Testis (tissue), 3 donors: ENCODE results near the gene ADAT1. TPM values are rescaled to one million over a fixed set of nuclear protein-coding genes. Genes with fewer than 3 reads are reported as not detected.

Experiments used
- DNase-seq: peaks from one replicate; pipeline ENCODE4 v3.0.0-alpha.2; 2019
- H3K27ac ChIP-seq, 2 donors: fragments of 200-600 bp; sonication (generic); one replicate each; pipeline ENCODE4 v1.5.1; 2019
- H3K27me3 ChIP-seq: fragments of 200-600 bp; sonication (generic); one replicate; pipeline ENCODE4 v1.5.1; 2019
- H3K36me3 ChIP-seq: fragments of 200-600 bp; sonication (generic); one replicate; pipeline ENCODE4 v1.5.1; 2017; ENCODE audit warnings: low read depth; ENCODE audit errors: missing control alignments
- H3K4me1 ChIP-seq: fragments of 200-600 bp; sonication (generic); one replicate; pipeline ENCODE4 v1.5.1; 2019
- H3K4me3 ChIP-seq, 2 donors: fragments of 200-600 bp; sonication (generic); one replicate each; pipeline ENCODE4 v1.5.1; 2017 to 2019
- H3K9me3 ChIP-seq: fragments of 200-600 bp; sonication (generic); one replicate; pipeline ENCODE4 v1.5.1; 2017
- CTCF ChIP-seq, 3 experiments: fragments of 450-650 bp in 2 of 3; fragments of 200-600 bp in 1 of 3; sonication (generic) in 1 of 3; IDR thresholded peaks; one replicate each; pipeline ENCODE4 v1.5.1; 2016 to 2019; ENCODE audit warnings: antibody characterized with exemption in 3 of 3, mild to moderate bottlenecking in 2 of 3, moderate library complexity in 1 of 3
- POLR2A ChIP-seq: fragments of 450-650 bp; IDR thresholded peaks from one replicate; pipeline ENCODE4 v1.6.1; 2017; ENCODE audit warnings: antibody characterized with exemption, mild to moderate bottlenecking, moderate library complexity
- WGBS, 2 donors: methylation state at CpG; one replicate each; pipeline ENCODE4 v1.1.5; 2018; 5-methylcytosine and 5-hydroxymethylcytosine counted together
- intact Hi-C: fragments of 100-400 bp; cut with DNase I; formaldehyde crosslinking; loops from one replicate; pipeline ENCODE4 v1.15.1; 2023; ENCODE audit warnings: low total_unique reads
- polyA plus RNA-seq: library from polyadenylated mRNA; stranded (reverse); fragments of 350-450 nt; fragmentation: Illumina TruSeq; extraction: RNeasy Lipid Tissue Mini Kit (QIAGEN cat#74804); gene quantifications from one replicate; pipeline ENCODE4 v1.2.3, GENCODE V29; 2014; ENCODE audit warnings: low read depth, low replicate concordance; ENCODE audit not compliant: insufficient read depth
- total RNA-seq, 2 donors: library from RNA; depleted of rRNA; stranded (reverse); fragments of >200 nt; gene quantifications; one replicate each; pipeline ENCODE4 v1.2.3, GENCODE V29; 2016

ADAT1 gene
- total and polyA plus RNA-seq, 3 donors from 2014 or later, result 84.2 to 172 (median 104) TPM

- Histone ChIP-seq H3K4me1 (peaks cover 3% of the 10 kb centered on the region), H3K4me3 (no peak overlapping the region), H3K36me3 (no peaks in the 10 kb centered on the region), H3K27me3 (no peaks in the 10 kb centered on the region), H3K27ac (no peak overlapping the region), H3K9me3 (no peaks in the 10 kb centered on the region)
- 86 to 94% methylated on average over 2 of the region's 2 CpGs for WGBS, 2 donors
- TF ChIP-seq POLR2A (no peak), CTCF (IDR thresholded peaks at IDR 0.05) (no peak)
- DNase-seq, result no peak
- intact Hi-C loops, result no loop called here
Observed at GRCh38 chr16:75658175-75658574, 35.1 kb upstream of the ADAT1 start.

GRCh38 chr16:75653922-75654321, 30.8 kb upstream of the ADAT1 start:
- H3K4me3 ChIP-seq, result no peak overlapping the region
- no peak overlapping the region for H3K27ac ChIP-seq
- TF ChIP-seq CTCF (IDR thresholded peaks at IDR 0.05) (no peak), POLR2A (no peak)
- H3K9me3 ChIP-seq, result no peaks in the 10 kb centered on the region
- intact Hi-C loops, result no loop called here
- H3K27me3 ChIP-seq, result no peaks in the 10 kb centered on the region
- no peak for DNase-seq
- 38 to 40% methylated on average over 1 of the region's 1 CpG for WGBS, 2 donors
- no peaks in the 10 kb centered on the region for H3K36me3 ChIP-seq
- peaks cover 32% of the 10 kb centered on the region for H3K4me1 ChIP-seq

- intact Hi-C loops, result loop anchor here (10.0 kb wide), 1 partner anchor 74 kb away; no protein-coding TSS in a partner anchor
- 0% methylated on average over 26 to 57 of the region's 62 CpGs for WGBS, 2 donors
- Histone ChIP-seq H3K4me3 (peak overlapping the region; percentile 99), H3K36me3 (no peaks in the 10 kb centered on the region), H3K27me3 (no peaks in the 10 kb centered on the region), H3K9me3 (no peaks in the 10 kb centered on the region), H3K27ac (peak overlapping the region; percentile 98 to 99), H3K4me1 (peaks cover 39% of the 10 kb centered on the region)
- TF ChIP-seq CTCF (IDR thresholded peaks at IDR 0.05), result no peak
- no peak for TF ChIP-seq POLR2A
- peak; percentile 92 for DNase-seq
Observed at GRCh38 chr16:75648265-75649076, 25.4 kb upstream of the ADAT1 start.

- TF ChIP-seq POLR2A (peak; percentile 95), CTCF (IDR thresholded peaks at IDR 0.05) (no peak)
- peak within 1 kb of the TSS; percentile 98 to 99 for H3K27ac ChIP-seq
- H3K4me1 ChIP-seq, result peaks cover 37% of the 10 kb centered on the region
- H3K9me3 ChIP-seq, result no peaks in the 10 kb centered on the region
- H3K4me3 ChIP-seq, result peak within 1 kb of the TSS; percentile 99
- intact Hi-C loops, result loop anchor here (10.0 kb wide), 1 partner anchor 73 kb away; no protein-coding TSS in a partner anchor
- peak; percentile 97 for DNase-seq
- H3K36me3 ChIP-seq, result no peaks in the 10 kb centered on the region
- no peaks in the 10 kb centered on the region for H3K27me3 ChIP-seq
- WGBS, 2 donors, result 1% methylated on average over 72 of the region's 76 CpGs; no CpG with 5 or more reads in 1 of the 2 donors
Observed at GRCh38 chr16:75647492-75648264, 24.6 kb upstream of the ADAT1 start, which contains the start of the genes KARS1 and TERF2IP. Gene KARS1 (minus strand): TSS chr16:75647665. CDS start chr16:75647639, 26 bp downstream. Gene TERF2IP (plus strand): TSS chr16:75647773. CDS start chr16:75647883, 110 bp downstream.
